GM18517 (cell line): ENCODE results near the gene CRYBG1.
"Not testable (repeated sequence)": the region's sequence is repeated elsewhere in the genome, so short reads cannot be mapped to it uniquely, and the experiment has no call there.

ENCODE experiments used
- ATAC-seq: cut with Tn5 transposase; IDR thresholded peaks from one replicate; pipeline ENCODE4 v1.9.1; 2021; ENCODE audit warnings: mild to moderate bottlenecking, moderate library complexity; ENCODE audit not compliant: unreplicated experiment

Gene CRYBG1

DNA sequence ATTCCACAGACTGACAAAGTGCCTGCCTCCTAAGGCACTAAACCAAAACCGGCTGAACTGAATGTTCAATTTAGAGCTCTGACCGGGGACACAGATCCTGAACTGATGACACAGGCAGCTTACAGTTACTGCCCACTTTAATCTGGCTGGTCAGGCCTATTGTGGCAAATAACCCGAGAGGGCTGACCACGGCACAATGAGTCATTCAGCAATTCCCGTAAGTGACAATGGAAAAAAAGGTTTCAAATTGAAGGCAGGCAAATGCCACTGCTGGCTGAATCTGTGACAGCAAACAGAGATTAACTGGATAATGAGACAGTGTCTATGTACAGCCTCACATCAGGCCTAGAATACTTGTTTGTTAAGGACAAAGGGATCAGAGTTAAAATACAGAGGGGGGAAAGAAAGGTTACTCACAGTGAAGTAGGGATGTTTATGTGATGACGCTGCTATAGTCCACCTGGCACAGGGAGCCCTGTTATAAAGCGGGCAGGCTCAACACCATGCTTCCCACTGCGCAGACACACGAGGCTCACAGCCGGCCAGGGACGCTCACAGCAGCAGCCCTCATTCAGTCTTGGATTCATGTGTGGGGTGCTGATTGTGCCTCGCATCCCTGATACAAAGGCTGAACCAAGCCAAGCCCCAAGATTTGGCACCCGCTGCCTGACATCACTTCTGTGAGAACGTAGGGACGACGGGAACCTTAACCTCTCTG lies 214.4 kb downstream of the CRYBG1 start:
- ATAC-seq: no peak

GRCh38 chr6:106579281-106579680 lies 218.8 kb downstream of the CRYBG1 start:
- ATAC-seq: no peak

GRCh38 chr6:106581468-106581867 lies 221.0 kb downstream of the CRYBG1 start:
- no peak for ATAC-seq

DNA sequence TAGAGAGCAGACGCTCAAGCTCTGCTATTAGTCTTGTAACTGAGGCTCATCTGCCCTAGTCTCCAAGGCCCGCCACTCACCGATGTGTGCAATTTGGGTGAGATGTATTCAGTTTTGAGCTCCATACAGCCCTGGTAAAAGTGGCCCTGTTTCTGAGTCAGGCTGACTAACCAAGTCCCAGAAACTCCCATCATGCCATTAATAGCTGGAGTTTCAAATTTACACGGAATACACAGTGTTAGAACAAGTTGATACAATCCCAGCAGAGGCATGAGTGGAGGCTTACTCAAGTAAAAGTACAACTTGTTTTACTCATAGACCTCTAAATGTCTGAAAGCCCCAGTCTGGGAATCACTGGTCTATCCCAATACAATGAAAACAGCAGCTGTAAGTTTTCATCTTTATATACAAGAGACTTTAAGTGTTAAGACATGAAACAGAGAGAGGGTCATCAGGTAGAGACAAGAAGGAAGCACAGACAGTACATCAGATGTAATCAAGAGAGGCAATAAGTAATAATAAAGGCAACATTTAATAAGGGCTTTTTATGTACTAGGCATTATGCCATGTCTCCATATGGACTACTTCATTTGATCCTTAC lies 226.4 kb downstream of the CRYBG1 start:
- ATAC-seq: no peak

DNA sequence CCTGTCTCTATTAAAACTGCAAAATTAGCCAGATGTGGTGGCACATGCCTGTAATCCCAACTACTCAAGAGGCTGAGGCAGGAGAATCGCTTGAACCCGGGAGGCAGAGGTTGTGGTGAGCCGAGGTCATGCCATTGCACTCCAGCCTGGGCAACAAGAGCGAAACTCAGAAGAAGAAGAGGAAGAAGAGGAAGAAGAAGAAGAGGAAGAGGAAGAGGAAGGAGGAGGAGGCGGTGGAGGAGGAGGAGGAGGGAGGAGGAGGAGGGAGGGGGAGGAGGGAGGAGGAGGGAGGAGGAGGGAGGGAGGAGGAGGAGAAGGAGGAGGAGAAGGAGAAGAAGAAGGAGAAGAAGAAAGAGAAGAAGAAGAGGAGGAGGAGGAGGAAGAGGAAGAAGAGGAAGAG lies 228.4 kb downstream of the CRYBG1 start:
- not testable (repeated sequence) for ATAC-seq

- ATAC-seq: no peak
Observed at GRCh38 chr6:106591111-106591825, 230.8 kb downstream of the CRYBG1 start.

GRCh38 chr6:106599440-106599839 lies 238.9 kb downstream of the CRYBG1 start:
- ATAC-seq: no peak

GRCh38 chr6:106600329-106600728 lies 239.8 kb downstream of the CRYBG1 start:
- ATAC-seq: no peak

DNA sequence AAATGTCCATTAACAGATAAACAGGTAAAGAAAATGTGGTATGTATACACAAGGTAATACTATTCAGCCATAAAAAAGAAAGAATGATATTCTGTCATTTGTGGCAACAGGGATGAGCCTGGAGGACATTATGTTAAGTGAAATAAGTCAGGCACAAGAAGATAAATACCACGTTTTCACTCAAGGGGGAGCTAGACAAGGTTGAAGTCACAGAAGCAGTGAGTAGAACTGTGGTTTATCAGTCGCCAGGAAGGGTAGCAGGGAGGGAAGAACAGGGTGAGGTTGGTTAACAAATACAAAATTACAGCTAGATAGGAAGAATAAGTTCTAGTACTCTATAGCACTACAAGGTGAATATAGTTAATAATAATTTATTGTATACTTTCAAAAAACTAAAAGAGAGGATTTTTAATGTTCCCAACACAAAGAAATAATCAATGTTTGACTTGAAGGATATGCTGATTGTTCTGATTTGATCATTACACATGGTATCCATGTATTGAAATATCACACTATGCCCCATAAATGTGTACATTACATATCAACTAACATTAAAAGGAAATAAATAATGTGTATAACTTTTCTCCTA lies 247.7 kb downstream of the CRYBG1 start:
- ATAC-seq: peak; percentile 74

- ATAC-seq: no peak
Observed at GRCh38 chr6:106609699-106610098, 249.2 kb downstream of the CRYBG1 start.

- ATAC-seq: no peak
Observed at GRCh38 chr6:106611030-106611429, 250.5 kb downstream of the CRYBG1 start.

GRCh38 chr6:106612671-106613416 lies 252.3 kb downstream of the CRYBG1 start:
- ATAC-seq: no peak

DNA sequence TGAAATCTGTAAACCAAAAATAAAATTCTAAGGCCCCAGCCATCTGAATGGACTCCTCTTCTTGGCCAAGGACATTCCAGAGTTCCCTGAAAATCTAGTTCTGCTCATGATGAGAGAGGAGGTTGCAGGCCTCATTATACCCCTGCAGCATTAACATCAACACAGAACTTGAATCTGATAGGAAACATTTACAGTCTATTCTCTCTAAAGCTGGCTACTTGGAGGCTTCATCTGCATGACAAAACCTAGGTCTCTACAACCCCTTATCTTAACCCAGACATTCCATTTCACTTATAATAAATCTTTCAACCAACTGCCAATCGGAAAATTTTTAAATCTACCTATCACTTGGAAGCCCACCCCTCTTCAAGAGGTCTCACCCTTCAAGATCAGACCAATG lies 253.1 kb downstream of the CRYBG1 start:
- no peak for ATAC-seq

DNA sequence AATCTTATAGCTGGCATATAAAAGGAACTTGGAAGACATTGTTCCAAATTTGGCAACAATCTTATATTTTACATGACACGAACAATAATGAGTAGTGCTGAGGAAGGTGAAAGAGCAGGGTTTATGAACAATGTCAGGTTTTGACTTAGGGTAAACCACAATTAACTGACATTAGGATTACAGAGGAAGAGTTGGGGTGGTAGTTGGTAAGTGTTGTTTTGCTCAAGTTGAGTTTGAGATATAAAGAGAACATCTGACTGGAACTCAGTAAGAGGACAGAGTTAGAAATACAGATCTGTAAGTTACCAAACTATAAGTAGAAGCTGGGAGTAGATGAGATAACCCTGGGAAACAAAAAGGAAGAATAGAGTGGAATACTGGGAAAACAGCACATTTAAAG lies 253.6 kb downstream of the CRYBG1 start:
- no peak for ATAC-seq

DNA sequence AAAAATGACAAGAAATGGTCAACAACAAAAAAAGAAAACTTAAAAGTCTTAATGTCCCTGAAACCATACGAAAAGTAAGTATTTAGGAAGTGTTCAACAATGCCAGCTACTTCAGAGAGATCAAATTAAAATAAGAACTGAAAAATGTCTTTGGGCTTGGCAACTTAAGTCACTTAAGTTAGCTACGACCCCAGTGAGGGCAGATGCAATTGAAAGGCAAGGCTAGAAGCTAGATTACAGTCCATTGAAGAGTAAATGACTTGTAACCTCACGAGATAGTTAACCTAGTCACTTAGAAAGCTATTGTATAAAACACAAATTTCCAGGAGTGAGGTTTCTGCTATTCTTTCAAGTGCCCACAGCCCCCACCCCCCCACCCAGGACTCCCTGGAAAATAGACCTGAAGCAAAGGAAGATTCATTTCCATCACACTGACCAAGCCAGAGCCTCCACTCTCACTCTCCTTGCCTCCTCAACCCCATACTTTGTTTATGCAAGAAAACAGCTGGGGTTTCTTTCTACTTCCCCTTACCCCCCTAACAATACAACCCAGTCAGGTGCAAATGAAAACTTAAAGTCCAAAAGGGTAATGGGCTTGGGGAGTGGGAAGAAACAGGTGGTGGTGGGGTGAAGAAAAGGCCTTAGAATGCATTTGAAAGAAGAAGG lies 254.2 kb downstream of the CRYBG1 start:
- ATAC-seq: no peak

DNA sequence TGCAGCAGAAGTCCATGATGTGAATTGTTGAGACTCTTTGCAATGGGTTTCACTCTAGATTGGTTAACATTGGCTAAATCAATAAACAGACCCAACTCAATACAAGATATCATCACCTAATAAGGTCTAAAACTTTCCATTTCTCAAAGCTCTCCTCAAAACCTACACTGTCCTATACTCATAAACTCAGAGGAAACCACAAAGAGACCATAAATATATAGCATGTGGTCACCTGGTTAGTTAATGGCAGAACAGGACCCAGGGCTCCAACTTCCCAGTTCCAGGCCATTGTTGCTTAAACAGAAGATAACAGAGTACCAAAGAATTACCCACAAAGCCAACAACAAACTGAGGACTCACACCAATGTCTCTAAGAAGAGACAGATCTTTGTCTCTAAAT lies 256.8 kb downstream of the CRYBG1 start:
- peak; percentile 69 for ATAC-seq

DNA sequence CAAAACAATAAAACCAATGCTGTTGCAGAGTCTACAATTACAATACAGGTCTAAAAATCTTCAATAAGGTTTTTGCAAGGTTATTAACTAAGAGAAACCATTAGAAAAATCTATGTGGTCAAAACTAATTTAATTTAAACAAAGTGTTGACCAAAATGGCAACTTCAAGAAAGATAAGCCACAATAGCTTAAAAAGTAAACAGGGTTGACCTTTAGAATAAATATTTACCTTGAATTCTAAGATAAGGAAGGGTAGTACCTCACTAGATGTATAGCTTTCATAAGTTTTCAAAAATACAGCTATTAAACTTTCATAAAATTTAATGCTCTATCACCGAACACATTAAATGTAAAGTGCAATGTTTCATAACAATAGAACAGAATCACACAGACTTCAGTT lies 257.3 kb downstream of the CRYBG1 start:
- no peak for ATAC-seq

DNA sequence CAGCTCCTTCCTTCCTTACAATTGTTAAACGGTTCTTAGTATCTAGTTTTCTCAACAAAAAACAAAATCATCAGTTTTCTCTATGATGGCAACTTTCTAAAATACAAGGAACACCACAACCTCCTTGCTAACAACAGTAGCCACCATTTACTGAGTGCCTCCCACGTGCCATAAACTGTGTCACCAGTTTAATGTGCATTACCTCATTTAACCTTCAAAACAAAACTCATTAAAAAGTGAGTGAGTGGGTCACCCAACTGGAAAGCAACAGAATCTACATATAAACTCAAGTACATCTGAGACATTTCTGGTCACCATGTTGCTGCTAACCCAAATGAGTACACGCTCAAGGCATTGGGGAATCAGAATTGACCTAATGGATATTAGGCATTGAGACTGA lies 257.8 kb downstream of the CRYBG1 start:
- no peak for ATAC-seq

DNA sequence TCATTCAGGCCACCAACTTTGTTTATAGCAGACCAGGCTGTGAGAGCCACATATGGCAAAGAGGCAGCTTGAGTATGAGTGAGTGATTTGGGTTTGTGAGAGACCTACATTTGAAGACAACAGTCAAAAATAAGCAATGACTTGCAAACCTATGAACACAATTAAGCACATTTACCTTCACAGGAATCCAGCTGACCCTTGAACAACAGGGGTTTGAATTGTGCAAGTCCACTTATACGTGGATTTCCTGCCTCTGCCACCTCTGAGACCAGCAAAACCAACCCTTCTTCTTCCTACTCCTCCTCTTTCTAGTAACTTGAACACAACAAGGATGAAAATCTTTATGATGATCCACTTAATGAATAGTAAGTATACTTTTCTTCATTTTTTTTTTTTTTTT lies 258.7 kb downstream of the CRYBG1 start:
- no peak for ATAC-seq

GRCh38 chr6:106620931-106621672 lies 260.6 kb downstream of the CRYBG1 start:
- no peak for ATAC-seq
